HG03354 (cell line): ENCODE measurements around the gene CBFA2T2.
"Not testable (repeated sequence)": the region's sequence is repeated elsewhere in the genome, so short reads cannot be mapped to it uniquely, and the experiment has no call there.

Experiments used
- ATAC-seq: cut with Tn5 transposase; IDR thresholded peaks from one replicate; pipeline ENCODE4 v1.9.1; 2021; ENCODE audit warnings: mild to moderate bottlenecking; ENCODE audit not compliant: unreplicated experiment, poor library complexity, severe bottlenecking

Gene CBFA2T2

DNA sequence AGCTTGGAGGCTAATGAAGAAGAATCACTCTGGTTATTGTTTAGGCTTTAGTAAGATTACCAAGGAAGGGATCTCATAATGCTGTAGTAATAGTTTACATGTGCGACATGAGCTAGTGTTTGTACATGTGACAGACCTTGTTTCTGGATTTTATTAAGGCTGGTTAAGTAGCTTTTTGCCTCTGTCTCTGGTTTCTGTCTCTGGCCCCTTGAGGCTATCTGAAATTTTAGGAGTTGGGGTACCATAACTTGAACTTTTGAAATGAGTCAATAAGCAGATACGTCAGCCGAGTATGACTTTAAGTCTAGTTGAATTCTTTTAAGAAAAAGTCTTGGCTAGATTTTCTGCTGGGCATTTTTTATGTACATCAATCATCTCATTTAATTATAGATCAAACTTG is 9.5 kb downstream of the CBFA2T2 start:
- no peak for ATAC-seq

- no peak for ATAC-seq
Observed at GRCh38 chr20:33501000-33501399, 11.1 kb downstream of the CBFA2T2 start.

- no peak for ATAC-seq
Observed at GRCh38 chr20:33503564-33503963, 13.7 kb downstream of the CBFA2T2 start.

DNA sequence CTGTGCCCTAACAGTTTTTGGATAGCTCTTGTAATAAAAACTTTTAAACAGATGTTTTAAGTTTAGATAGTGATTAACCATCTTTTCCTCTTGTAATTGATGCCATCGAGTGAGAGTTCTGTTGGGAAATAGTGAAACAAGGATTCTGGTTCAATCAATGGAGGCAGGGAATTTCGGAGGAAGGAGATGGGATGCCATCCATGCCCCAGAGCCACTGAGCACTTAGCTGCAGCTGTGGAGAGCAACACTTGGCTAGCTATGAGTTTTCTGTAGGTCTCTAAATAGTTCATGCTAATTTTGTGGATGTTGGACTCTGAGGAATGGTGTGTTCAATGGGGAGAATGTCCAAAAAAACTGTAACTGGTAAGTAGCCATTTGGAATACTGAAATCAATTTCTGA is 16.7 kb downstream of the CBFA2T2 start:
- no peak for ATAC-seq

- no peak for ATAC-seq
Observed at GRCh38 chr20:33507461-33507860, 17.6 kb downstream of the CBFA2T2 start.

DNA sequence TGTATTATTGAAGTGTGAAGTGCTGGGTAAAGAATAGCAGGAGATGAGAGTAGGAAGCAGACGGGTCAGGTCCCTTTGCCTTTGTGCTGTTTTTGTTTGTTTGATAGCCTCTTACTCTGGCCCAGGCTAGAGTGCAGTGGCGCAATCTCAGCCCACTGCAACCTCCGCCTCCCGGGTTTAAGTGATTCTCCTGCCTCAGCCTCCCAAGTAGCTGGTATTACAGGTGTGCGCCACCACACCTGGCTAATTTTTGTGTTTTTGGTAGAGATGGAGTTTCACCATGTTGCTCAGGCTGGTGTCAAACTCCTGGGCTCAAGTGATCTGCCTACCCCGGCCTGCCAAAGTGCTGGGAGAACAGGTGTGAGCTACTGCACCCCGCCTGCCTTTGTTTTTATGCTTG is 18.1 kb downstream of the CBFA2T2 start:
- not testable (repeated sequence) for ATAC-seq

- not testable (repeated sequence) for ATAC-seq
Observed at GRCh38 chr20:33509057-33509456, 19.2 kb downstream of the CBFA2T2 start.

DNA sequence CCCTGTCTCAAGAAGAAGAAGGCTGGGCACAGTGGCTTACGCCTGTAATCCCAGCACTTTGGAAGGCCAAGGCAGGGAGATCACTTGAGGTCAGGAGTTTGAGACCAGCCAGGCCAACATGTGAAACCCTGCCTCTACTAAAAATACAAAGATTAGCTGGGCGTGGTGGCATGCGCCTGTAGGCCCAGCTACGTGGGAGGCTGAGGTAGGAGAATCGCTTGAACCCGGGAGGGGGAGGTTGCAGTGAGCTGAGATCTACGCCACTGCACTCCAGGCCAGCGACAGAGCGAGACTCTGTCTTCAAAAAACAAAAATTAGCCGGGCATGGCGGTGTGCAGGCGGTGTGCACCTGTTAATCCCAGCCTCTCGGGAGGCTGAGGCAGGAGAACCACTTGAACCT is 22.0 kb downstream of the CBFA2T2 start:
- ATAC-seq, result not testable (repeated sequence)

DNA sequence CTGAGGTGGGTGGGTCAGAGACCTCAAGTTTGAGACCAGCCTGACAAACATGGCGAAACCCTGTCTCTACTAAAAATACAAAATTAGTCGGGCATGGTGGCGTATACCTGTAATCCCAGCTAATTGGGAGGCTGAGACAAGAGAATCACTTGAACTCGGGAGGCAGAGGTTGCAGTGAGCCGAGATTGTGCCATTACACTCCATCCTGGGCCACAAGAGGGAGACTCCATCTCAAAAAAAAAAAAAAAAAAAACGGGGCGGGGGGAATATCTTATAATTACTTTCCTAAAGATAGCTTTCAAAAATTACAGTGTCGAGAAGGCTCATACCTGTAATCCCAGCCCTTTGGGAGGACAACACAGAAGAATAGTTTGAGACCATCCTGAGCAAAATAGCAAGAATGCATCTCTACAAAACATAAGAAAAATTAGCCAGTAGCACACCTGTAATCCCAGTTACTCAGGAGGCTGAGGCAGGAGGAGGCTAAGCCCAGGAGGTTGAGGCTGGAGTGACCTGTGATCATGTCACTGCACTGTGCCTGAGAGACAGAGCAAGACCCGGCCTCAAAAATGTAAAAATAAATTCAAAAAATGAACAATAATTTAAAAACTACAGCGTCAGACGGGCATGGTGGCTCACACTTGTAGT is 25.8 kb downstream of the CBFA2T2 start:
- no peak for ATAC-seq

DNA sequence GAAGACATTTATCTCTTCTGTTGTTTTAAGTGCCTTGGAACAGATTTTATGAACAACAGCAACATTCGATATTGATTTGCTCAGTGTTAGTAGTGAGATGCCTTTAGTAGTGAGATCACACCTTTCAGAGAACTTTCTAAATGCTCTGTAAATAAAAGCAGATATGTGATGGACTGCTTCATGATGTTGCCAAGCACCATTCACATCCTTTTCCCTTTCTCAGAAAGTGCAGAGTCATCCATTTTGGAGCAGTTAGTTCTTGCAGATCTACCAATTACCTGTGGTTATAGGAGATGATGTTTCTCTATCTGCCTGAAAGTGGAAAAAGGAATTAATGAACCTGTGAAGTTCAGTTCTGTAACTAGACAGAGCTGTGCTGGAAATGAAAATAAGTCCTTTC is 27.0 kb downstream of the CBFA2T2 start:
- no peak for ATAC-seq

DNA sequence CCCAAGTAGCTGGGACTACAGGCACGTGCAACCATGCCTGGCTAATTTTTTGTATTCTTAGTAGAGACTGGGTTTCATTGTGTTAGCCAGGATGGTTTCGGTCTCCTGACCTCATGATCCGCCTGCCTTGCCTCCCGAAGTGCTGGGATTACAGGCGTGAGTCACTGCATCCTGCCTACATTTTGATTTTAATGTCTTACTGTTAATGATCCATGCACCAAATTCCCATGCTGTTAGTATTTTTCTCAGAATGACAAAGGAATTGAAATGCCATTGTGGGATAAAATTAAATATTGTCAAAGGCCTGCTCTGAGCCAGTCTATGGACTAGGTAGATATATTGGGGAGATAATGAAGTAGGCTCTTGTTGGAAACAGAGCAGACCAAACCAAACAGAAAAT is 28.2 kb downstream of the CBFA2T2 start:
- ATAC-seq, result no peak

GRCh38 chr20:33521461-33521860 is 31.6 kb downstream of the CBFA2T2 start:
- no peak for ATAC-seq

DNA sequence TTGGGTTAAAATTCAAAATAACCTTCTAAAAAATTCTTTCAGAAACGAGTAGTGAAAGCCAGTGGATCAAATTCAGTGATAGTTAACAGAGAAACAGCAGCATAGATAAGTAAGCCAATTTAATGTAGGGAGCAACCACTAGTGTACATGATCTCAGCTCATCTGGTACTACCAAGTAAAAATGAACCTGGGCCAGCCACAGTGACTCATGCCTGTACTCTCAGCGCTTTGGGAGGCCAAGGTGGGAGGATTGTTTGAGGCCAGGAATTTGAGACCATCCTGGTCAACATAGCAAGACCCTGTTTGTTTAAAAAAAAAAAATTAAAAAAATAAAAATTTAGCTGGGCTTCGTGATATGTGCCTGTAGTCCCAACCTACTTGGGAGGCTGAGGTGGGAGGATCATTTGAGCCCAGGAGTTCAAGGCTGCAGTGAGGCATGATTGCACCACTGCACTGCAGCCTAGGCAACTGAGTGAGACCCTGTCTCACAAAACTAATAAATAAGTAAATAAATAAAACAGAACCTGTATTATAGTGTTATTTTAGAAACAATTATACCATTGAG is 32.4 kb downstream of the CBFA2T2 start:
- no peak for ATAC-seq

DNA sequence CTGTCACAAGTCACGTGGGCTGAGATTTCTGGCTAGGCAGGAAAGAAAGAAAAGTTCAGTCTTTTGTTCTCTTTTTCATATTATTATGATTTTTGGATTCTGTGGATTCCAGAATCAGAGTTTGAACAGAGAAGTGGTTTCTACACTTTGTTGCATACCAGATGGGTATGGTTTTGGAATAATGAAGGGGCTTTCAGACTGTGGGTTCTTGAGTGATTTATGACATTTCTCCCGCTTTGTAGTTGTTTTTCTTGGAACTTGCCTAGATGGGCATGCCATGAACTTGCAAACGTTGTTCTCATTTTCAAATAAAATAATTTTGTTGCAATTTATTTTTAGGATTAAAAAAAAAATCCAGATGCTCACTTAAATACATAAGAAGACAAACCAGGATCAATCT is 34.4 kb downstream of the CBFA2T2 start:
- ATAC-seq, result no peak

DNA sequence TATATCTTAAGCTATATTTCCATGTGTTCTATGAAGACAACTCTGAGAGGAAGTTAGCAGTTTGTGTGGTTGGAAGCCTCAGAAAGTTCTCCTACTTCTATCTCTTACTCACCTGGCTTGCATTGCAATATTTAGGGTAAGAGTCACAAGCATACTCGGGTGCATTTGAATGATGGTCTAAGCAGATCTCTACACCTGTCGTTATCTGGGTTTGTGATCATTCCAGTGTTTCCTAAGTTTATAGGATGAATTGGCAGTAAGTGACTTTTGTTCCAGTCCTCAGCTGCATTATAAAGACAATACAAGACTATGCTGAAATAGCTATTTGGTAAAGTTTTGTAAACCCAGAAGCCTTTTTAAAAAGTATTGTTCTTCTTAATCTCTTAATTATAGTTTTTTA is 36.9 kb downstream of the CBFA2T2 start:
- no peak for ATAC-seq

- no peak for ATAC-seq
Observed at GRCh38 chr20:33531047-33531877, 41.4 kb downstream of the CBFA2T2 start.

- no peak for ATAC-seq
Observed at GRCh38 chr20:33531885-33532284, 42.0 kb downstream of the CBFA2T2 start.

DNA sequence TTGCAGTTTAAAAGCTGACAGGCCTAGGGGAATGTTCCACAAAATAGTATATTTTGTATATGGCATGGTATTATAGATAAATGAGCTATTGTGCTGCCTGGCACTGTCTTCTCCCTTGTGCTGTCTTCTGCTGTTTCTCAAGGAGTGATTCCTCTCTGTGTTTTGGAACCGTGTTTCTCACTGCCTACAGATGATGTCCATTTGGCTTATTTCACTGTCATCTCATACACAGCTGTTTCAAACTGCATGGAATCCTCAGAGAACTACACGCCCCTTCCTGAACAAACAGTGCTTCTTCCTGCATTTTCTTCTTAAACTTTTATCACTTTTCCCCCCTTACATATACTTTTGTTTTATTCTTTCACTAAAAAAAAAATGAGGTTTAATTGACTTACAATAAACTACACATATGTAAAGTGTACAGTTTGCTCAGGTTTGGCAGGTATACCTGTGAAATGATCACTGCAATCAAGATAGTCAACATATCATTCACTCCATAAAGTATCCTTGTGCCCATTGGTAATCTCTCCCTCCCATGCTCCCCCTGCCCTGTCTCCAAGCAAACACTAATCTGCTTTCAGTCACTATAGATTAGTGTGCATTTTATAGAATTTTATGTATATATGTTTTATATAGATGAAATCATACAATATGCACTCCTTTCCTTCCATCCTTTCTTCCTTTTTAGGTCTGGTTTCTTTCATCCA is 43.0 kb downstream of the CBFA2T2 start:
- no peak for ATAC-seq

DNA sequence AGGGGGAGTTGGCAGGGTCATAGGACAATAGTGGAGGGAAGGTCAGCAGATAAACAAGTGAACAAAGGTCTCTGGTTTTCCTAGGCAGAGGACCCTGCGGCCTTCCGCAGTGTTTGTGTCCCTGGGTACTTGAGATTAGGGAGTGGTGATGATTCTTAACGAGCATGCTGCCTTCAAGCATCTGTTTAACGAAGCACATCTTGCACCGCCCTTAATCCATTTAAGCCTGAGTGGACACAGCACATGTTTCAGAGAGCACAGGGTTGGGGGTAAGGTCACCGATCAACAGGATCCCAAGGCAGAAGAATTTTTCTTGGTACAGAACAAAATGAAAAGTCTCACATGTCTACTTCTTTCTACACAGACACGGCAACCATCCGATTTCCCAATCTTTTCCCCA is 45.8 kb downstream of the CBFA2T2 start:
- not testable (repeated sequence) for ATAC-seq

DNA sequence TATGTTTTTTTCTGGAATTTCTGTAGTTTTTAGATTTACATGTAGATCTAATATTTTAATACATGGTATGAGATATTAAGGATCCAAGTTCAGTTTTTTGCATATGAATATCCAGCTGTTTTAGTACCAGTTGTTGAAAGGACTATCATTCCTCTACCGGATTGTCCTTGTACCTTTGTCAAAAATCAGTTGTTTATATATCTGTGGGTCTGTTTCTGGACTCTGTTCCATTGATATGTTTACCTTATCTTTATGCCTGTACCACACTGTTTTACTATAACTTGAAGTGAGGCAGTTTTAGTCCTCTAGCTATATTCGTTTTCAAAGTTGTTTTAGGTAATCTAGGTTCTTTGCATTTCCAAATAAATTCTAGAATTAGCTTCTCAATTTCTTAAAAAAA is 47.7 kb downstream of the CBFA2T2 start:
- no peak for ATAC-seq
